Measurements from ENCODE around the gene SPATA31D1. TPM values are rescaled to one million over a fixed set of nuclear protein-coding genes. Genes with fewer than 3 reads are reported as not detected.

Gene SPATA31D1
- total RNA-seq, 1 donor from 2014 or later, result not detected

DNA sequence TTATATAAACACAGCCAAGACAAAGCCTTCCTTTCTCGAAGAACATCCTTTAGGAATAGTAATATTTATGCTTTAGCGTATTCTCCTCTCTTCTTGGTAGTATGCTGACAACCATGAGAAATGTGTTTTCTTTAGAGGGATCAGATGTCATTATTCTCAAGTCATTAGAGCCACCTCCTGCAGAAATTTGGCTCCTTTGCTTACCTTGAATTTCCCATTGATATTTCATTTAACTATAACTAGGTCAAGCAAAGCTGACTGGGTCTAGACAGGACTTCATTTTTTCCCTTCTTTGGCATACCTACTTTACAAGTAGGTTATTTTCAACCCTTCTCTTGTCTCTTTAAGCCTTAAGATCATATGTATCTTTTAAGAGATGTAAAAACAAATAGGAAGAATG, 50.3 kb downstream of the SPATA31D1 start:
- TF ChIP-seq, protein P1, sequence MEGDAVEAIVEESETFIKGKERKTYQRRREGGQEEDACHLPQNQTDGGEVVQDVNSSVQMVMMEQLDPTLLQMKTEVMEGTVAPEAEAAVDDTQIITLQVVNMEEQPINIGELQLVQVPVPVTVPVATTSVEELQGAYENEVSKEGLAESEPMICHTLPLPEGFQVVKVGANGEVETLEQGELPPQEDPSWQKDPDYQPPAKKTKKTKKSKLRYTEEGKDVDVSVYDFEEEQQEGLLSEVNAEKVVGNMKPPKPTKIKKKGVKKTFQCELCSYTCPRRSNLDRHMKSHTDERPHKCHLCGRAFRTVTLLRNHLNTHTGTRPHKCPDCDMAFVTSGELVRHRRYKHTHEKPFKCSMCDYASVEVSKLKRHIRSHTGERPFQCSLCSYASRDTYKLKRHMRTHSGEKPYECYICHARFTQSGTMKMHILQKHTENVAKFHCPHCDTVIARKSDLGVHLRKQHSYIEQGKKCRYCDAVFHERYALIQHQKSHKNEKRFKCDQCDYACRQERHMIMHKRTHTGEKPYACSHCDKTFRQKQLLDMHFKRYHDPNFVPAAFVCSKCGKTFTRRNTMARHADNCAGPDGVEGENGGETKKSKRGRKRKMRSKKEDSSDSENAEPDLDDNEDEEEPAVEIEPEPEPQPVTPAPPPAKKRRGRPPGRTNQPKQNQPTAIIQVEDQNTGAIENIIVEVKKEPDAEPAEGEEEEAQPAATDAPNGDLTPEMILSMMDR (conservative IDR thresholded peaks at IDR 0.05), result no peak
- peaks cover 9% of the 10 kb centered on the region for H3K9me3 Mint-ChIP-seq
- no peaks in the 10 kb centered on the region for H3K36me3 Mint-ChIP-seq
- no peaks in the 10 kb centered on the region for H3K4me1 Mint-ChIP-seq (ENCODE audit: unreplicated experiment)
- H3K27ac Mint-ChIP-seq, result no peak overlapping the region
- no peak for DNase-seq (ENCODE audit: extremely low spot score, unreplicated experiment)
- H3K4me3 Mint-ChIP-seq, result no peak overlapping the region
- no peaks in the 10 kb centered on the region for H3K27me3 Mint-ChIP-seq

Other genes starting within 250 kb of the SPATA31D1 start
- not detected in 2 replicates for gene SPATA31D4, start 60.3 kb upstream of the SPATA31D1 start, total RNA-seq (ENCODE audit: low replicate concordance)
- not detected in 2 replicates for gene SPATA31D3, start 45.3 kb upstream of the SPATA31D1 start, total RNA-seq (ENCODE audit: low replicate concordance)